ENCODE results near the gene PCED1B.

PCED1B gene

DNA sequence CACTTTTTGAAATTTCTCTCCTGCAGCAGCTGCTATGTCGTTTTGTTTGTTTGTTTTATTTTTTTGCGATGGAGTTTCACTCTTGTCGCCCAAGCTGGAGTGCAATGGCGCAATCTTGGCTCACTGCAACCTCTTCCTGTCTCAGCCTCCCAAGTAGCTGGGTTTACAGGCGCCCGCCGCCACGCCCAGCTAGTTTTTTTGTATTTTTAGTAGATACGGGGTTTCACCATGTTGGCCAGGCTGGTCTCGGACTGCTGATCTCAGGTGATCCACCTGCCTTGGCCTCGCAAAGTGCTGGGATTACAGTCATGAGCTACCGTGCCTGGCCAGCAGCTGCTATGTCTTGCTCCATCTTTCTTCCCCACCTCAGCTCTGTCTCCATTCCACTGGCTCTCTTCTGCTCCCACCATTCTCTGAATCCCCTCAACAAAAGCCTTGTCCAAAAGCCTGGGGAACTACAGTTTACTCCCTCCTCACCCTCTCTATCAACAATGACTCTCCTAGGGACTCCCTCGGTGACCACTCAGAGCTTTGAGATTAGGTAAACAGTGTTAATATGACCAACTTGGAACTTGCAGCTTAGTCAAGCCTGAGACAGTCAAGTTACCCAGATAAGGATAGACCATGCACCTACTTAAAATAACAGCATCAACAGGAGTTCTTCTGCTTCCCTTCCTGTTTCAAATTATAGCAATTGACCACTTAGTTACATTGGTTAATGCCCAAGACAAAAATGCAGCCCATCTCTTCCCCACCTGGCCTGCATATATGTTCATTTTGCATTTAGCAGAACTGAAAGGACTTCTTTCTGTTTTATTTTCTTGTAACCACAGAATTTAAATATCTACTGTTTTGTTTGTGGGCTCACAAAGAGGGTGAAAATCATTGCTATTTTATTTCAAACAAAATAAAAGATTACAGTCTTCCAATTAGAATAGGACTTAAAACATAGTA is 189.4 kb downstream of the PCED1B start:
- TF ChIP-seq, protein P1, sequence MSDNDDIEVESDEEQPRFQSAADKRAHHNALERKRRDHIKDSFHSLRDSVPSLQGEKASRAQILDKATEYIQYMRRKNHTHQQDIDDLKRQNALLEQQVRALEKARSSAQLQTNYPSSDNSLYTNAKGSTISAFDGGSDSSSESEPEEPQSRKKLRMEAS (IDR thresholded peaks at IDR 0.05), result no peak
- TF ChIP-seq TEAD4 (IDR thresholded peaks at IDR 0.05) (no peak), ZBTB7A (IDR thresholded peaks at IDR 0.05; ENCODE audit: low read depth) (no peak), RAD21 (IDR thresholded peaks at IDR 0.05; ENCODE audit: low read depth) (no peak), EP300 (IDR thresholded peaks at IDR 0.05; ENCODE audit: borderline replicate concordance) (no peak), NFIC (IDR thresholded peaks at IDR 0.05) (no peak), EGR1 (IDR thresholded peaks at IDR 0.05) (no peak), TAF1 (IDR thresholded peaks at IDR 0.05; ENCODE audit: low read depth) (no peak), TCF12 (IDR thresholded peaks at IDR 0.05; ENCODE audit: low read depth) (no peak), FOXM1 (IDR thresholded peaks at IDR 0.05; ENCODE audit: borderline replicate concordance, low read depth) (no peak), YY1 (IDR thresholded peaks at IDR 0.05; ENCODE audit: low read depth) (no peak), CREB1 (IDR thresholded peaks at IDR 0.05; ENCODE audit: low read depth) (no peak), CEBPB (IDR thresholded peaks at IDR 0.05) (no peak)
- TF ChIP-seq, protein P2, sequence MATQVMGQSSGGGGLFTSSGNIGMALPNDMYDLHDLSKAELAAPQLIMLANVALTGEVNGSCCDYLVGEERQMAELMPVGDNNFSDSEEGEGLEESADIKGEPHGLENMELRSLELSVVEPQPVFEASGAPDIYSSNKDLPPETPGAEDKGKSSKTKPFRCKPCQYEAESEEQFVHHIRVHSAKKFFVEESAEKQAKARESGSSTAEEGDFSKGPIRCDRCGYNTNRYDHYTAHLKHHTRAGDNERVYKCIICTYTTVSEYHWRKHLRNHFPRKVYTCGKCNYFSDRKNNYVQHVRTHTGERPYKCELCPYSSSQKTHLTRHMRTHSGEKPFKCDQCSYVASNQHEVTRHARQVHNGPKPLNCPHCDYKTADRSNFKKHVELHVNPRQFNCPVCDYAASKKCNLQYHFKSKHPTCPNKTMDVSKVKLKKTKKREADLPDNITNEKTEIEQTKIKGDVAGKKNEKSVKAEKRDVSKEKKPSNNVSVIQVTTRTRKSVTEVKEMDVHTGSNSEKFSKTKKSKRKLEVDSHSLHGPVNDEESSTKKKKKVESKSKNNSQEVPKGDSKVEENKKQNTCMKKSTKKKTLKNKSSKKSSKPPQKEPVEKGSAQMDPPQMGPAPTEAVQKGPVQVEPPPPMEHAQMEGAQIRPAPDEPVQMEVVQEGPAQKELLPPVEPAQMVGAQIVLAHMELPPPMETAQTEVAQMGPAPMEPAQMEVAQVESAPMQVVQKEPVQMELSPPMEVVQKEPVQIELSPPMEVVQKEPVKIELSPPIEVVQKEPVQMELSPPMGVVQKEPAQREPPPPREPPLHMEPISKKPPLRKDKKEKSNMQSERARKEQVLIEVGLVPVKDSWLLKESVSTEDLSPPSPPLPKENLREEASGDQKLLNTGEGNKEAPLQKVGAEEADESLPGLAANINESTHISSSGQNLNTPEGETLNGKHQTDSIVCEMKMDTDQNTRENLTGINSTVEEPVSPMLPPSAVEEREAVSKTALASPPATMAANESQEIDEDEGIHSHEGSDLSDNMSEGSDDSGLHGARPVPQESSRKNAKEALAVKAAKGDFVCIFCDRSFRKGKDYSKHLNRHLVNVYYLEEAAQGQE (IDR thresholded peaks at IDR 0.05; ENCODE audit: low read depth), result no peak
- TF ChIP-seq, protein P3, sequence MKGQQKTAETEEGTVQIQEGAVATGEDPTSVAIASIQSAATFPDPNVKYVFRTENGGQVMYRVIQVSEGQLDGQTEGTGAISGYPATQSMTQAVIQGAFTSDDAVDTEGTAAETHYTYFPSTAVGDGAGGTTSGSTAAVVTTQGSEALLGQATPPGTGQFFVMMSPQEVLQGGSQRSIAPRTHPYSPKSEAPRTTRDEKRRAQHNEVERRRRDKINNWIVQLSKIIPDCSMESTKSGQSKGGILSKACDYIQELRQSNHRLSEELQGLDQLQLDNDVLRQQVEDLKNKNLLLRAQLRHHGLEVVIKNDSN (IDR thresholded peaks at IDR 0.05), result no peak

DNA sequence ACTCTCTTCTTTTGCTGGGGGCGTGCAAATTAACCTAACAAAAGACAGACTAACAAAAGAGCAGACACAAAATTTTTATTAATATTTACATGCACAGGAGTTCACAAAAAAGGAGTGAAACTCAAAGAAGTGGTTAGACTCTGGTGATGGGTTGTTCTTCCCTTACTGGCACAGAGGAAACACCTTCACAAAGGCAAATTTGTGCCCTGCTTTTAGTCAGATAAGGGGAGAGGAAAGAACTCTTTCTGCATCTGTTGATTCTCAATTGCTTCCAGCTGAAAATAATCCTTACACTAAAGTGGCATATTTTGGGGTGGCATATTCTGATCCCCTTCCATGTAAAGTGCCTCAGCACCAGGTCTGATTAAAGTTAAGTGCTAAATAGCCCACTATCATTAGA is 190.5 kb downstream of the PCED1B start:
- no peak for TF ChIP-seq ZBTB7A (IDR thresholded peaks at IDR 0.05; ENCODE audit: low read depth)
- TF ChIP-seq, protein P2 (IDR thresholded peaks at IDR 0.05; ENCODE audit: low read depth), result no peak
- TF ChIP-seq EGR1 (IDR thresholded peaks at IDR 0.05), result no peak
- TF ChIP-seq CEBPB (IDR thresholded peaks at IDR 0.05), result no peak
- no peak for TF ChIP-seq TAF1 (IDR thresholded peaks at IDR 0.05; ENCODE audit: low read depth)
- TF ChIP-seq, protein P1 (IDR thresholded peaks at IDR 0.05), result no peak
- TF ChIP-seq FOXM1 (IDR thresholded peaks at IDR 0.05; ENCODE audit: borderline replicate concordance, low read depth), result no peak
- TF ChIP-seq YY1 (IDR thresholded peaks at IDR 0.05; ENCODE audit: low read depth), result no peak

DNA sequence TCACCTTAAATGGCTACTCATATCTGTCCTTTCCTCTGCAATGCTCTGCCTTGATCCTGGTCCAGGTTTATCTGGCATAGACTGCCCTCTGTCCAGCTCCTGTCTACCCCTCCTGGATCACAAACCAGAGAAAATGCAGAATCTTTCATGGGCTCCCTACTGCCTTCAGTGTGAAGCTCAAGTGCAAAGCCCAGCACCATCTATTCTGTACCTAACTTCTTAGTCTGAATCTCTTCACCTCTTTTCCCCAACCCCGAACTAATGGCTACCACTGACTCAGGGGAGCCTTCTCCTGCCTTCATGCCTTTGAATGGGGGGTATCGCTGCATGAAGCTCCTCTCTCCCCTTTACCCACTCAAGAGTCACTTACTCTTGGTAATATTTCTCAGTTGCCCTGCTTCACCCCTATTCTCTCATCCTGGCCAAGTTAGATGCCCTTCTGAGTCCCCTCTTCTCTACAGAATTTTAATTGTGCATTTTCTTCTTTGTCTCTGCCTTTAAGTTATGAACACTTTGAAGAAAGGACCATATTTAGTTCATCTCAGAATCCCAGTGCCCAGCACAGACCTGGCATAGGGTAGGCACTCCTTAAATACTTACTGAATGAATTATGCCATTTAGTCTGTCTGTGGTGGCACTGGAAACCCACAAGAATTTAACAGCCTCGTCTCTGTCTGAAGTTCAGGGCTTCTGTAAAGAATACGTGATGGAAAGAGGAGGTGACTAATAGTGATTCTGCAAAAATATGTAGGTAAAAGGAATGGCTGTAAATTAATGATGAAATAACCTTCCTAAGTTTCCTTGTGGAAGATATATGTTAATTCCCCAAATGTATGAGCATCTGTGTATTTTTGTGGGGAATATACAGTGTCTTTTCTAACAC is 191.6 kb downstream of the PCED1B start:
- TF ChIP-seq TEAD4 (IDR thresholded peaks at IDR 0.05) (peak; percentile 78), ZBTB7A (IDR thresholded peaks at IDR 0.05; ENCODE audit: low read depth) (no peak), YY1 (IDR thresholded peaks at IDR 0.05; ENCODE audit: low read depth) (no peak), CREB1 (IDR thresholded peaks at IDR 0.05; ENCODE audit: low read depth) (no peak), TCF12 (IDR thresholded peaks at IDR 0.05; ENCODE audit: low read depth) (peak; percentile 87), CEBPB (IDR thresholded peaks at IDR 0.05) (no peak), TAF1 (IDR thresholded peaks at IDR 0.05; ENCODE audit: low read depth) (no peak), EGR1 (IDR thresholded peaks at IDR 0.05) (no peak), EP300 (IDR thresholded peaks at IDR 0.05; ENCODE audit: borderline replicate concordance) (peak; percentile 92), FOXM1 (IDR thresholded peaks at IDR 0.05; ENCODE audit: borderline replicate concordance, low read depth) (peak; percentile 90), RAD21 (IDR thresholded peaks at IDR 0.05; ENCODE audit: low read depth) (no peak), NFIC (IDR thresholded peaks at IDR 0.05) (peak; percentile 52)
- TF ChIP-seq, protein P1 (IDR thresholded peaks at IDR 0.05), result no peak
- TF ChIP-seq, protein P2 (IDR thresholded peaks at IDR 0.05; ENCODE audit: low read depth), result no peak
- TF ChIP-seq, protein P3 (IDR thresholded peaks at IDR 0.05), result no peak
